Astrocyte of the cerebellum (primary cell): ENCODE results near the gene OFD1.

Experiments used
- DNase-seq: peaks from one replicate; pipeline ENCODE4 v3.0.0-alpha.2; 2011; ENCODE audit warnings: low read depth
- H3K4me3 ChIP-seq: 2 replicates; pipeline ENCODE4 v1.5.1; 2011; ENCODE audit warnings: mild to moderate bottlenecking, low read depth, low read length, moderate library complexity
- CTCF ChIP-seq: IDR thresholded peaks from 2 replicates; pipeline ENCODE4 v1.5.1; 2012; ENCODE audit warnings: low read length, low read depth, moderate library complexity, mild to moderate bottlenecking; ENCODE audit errors: missing control alignments
- in situ Hi-C: cut with HindIII; loops from 2 replicates; pipeline ENCODE4 v1.10.0; 2017; ENCODE audit warnings: low sequenced_read_pairs

Gene OFD1

GRCh38 chrX:13759152-13759718, 24.7 kb downstream of the OFD1 start:
- H3K4me3 ChIP-seq, result no peak overlapping the region
- TF ChIP-seq CTCF, result no peak
- DNase-seq, result no peak
- in situ Hi-C loops, result no loop called here

GRCh38 chrX:13760426-13760825, 25.9 kb downstream of the OFD1 start:
- H3K4me3 ChIP-seq, result no peak overlapping the region
- no peak for DNase-seq
- TF ChIP-seq CTCF, result no peak
- in situ Hi-C loops, result no loop called here

GRCh38 chrX:13761606-13762414, 27.3 kb downstream of the OFD1 start:
- no peak for TF ChIP-seq CTCF
- H3K4me3 ChIP-seq, result no peak overlapping the region
- no peak for DNase-seq
- in situ Hi-C loops, result no loop called here

- in situ Hi-C loops, result no loop called here
- H3K4me3 ChIP-seq, result no peak overlapping the region
- no peak for TF ChIP-seq CTCF
- DNase-seq, result no peak
These were observed 28.9 kb downstream of the OFD1 start for GRCh38 chrX:13763489-13763888.

- no peak for DNase-seq
- no peak for TF ChIP-seq CTCF
- H3K4me3 ChIP-seq, result no peak overlapping the region
- in situ Hi-C loops, result no loop called here
These were observed 29.7 kb downstream of the OFD1 start for GRCh38 chrX:13764281-13764680.

- no peak for DNase-seq
These were observed 30.2 kb downstream of the OFD1 start for GRCh38 chrX:13764765-13765164.

More at GRCh38 chrX:13764765-13765164, 30.2 kb downstream of the OFD1 start:
- peak; percentile 51 for TF ChIP-seq CTCF
- no peak overlapping the region for H3K4me3 ChIP-seq
- in situ Hi-C loops, result no loop called here
